ENCODE data around the gene IQGAP1. TPM values are rescaled to one million over a fixed set of nuclear protein-coding genes. Genes with fewer than 3 reads are reported as not detected.

IQGAP1 gene
- total RNA-seq, 2 experiments from 2014 or later: 136 to 143 TPM

GRCh38 chr15:90352107-90352893, 35.7 kb upstream of the IQGAP1 start, which contains the start of gene ZNF774:
ZNF774 (plus strand) TSS chr15:90352284; CDS start chr15:90354661, 2,377 bp downstream.
- peaks cover 2% of the 10 kb centered on the region for H3K4me1 Mint-ChIP-seq (ENCODE audit: low read depth)
- H3K27ac Mint-ChIP-seq: peak within 1 kb of the TSS; percentile 53
- intact Hi-C loops (cut with micrococcal nuclease): loop anchor here (1.0 kb wide), 1 partner anchor 36 kb away; the partner anchor contains the start of gene IQGAP1
- H3K9me3 Mint-ChIP-seq: no peaks in the 10 kb centered on the region
- H3K27me3 Mint-ChIP-seq (ENCODE audit: low read depth): no peaks in the 10 kb centered on the region
- CTCF ChIA-PET: interaction anchor here (0.7 to 1.3 kb wide), 2 partner anchors 9 to 49 kb away, joined by 3 to 10 read pairs; no protein-coding TSS in a partner anchor
- H3K4me3 Mint-ChIP-seq: peak within 1 kb of the TSS; percentile 88
- peak; percentile 94 for DNase-seq
- H3K36me3 Mint-ChIP-seq (ENCODE audit: low read depth): no peaks in the 10 kb centered on the region

DNA sequence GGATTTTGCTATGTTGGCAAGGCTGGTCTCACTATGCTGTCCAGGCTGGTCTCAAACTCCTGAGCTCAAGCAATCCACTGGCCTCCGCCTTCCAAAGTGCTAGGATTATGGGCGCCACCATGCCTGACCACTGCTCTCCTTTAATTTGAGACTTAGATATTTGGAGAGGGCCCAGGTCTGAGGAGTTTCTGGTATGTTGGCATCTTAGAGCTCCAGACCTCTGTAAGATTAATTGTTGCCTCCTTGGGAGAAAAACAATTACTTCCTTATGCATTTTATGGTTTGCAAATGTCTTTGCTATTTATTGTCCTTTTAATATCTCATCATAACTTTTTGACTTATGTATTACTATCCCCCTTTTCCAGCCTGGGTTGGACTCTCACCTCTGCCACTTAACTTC, 33.1 kb upstream of the IQGAP1 start:
- no peak for DNase-seq
- no peak overlapping the region for H3K4me3 Mint-ChIP-seq
- H3K9me3 Mint-ChIP-seq: no peaks in the 10 kb centered on the region
- H3K36me3 Mint-ChIP-seq (ENCODE audit: low read depth): no peaks in the 10 kb centered on the region
- peaks cover 2% of the 10 kb centered on the region for H3K4me1 Mint-ChIP-seq (ENCODE audit: low read depth)
- intact Hi-C loops (cut with micrococcal nuclease): no loop called here
- no peaks in the 10 kb centered on the region for H3K27me3 Mint-ChIP-seq (ENCODE audit: low read depth)
- no peak overlapping the region for H3K27ac Mint-ChIP-seq
- CTCF ChIA-PET: interaction anchor here (1.2 to 1.5 kb wide), 2 partner anchors 19 to 48 kb away, joined by 3 to 4 read pairs; no protein-coding TSS in a partner anchor

DNA sequence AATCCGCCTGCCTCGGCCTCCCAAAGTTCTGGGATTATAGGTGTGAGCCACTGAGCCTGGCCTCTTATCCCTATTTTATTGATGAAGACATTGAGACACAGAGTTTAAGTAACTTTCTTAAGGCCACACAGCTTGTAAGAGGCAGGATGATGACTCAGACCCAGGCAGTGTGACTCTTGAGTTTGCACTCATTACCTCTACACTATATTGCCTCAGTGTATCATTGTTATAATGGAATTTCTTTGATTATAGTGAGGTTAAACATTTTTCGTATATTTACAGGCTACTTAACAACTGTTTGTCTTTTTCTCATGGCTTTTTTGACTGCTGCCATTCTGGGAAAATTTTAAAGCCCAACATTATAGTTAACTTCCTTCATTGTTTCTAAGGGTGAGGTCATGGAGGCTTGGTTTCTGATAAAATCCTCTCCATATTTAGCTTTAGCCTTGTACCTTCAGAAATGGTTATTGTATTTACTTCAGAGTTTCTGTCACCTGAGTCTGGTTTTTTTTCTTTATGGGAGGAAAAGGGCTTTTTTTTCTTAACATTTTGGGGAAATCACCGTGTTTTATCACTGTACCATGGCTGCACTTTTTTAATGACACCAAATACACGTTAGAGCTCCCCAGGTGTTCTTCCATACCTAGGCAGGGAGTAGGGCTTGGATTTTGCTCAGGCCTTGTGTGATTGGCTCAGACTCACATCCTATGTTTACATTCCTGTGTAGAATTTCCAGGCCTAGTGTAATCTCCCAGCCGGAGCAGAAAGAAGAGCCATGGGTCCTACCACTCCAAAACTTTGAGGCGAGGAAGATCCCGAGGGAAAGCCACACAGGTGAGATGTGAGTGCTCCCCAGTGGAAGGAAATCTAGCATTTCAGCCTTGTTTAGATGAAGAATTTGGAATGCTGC, 29.7 kb upstream of the IQGAP1 start:
- intact Hi-C loops (cut with micrococcal nuclease): no loop called here
- CTCF ChIA-PET: interaction anchor here (0.7 to 1.1 kb wide), 3 partner anchors 13 to 240 kb away, joined by 3 to 6 read pairs (median 5); partner anchors contain the start of gene IQGAP1
- DNase-seq: peak; percentile 28
- H3K4me3 Mint-ChIP-seq: no peak overlapping the region
- H3K27ac Mint-ChIP-seq: no peak overlapping the region
- H3K27me3 Mint-ChIP-seq (ENCODE audit: low read depth): no peaks in the 10 kb centered on the region
- H3K9me3 Mint-ChIP-seq: no peaks in the 10 kb centered on the region
- H3K36me3 Mint-ChIP-seq (ENCODE audit: low read depth): no peaks in the 10 kb centered on the region
- peaks cover 13% of the 10 kb centered on the region for H3K4me1 Mint-ChIP-seq (ENCODE audit: low read depth)

DNA sequence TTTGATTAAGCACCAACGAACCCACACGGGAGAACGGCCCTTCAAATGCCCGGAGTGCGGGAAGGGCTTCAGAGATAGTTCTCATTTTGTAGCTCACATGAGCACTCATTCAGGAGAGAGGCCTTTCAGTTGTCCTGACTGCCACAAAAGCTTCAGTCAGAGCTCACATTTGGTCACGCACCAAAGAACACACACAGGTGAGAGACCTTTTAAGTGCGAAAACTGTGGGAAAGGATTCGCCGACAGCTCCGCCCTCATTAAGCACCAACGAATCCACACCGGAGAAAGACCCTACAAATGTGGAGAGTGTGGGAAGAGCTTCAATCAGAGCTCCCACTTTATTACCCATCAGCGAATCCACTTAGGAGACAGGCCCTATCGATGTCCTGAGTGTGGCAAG, 27.3 kb upstream of the IQGAP1 start:
- CTCF ChIA-PET: interaction anchor here (0.7 to 5.8 kb wide), 8 partner anchors 8 to 120 kb away, joined by 3 to 95 read pairs (median 5); partner anchors contain the start of gene ZNF774
- Mint-ChIP-seq H3K9me3 (no peaks in the 10 kb centered on the region), H3K27ac (no peak overlapping the region), H3K4me3 (no peak overlapping the region), H3K36me3 (ENCODE audit: low read depth) (no peaks in the 10 kb centered on the region), H3K27me3 (ENCODE audit: low read depth) (no peaks in the 10 kb centered on the region), H3K4me1 (ENCODE audit: low read depth) (peaks cover 21% of the 10 kb centered on the region)
- DNase-seq: no peak
- intact Hi-C loops (cut with micrococcal nuclease): loop anchor here (5.0 kb wide), 2 partner anchors 38 to 107 kb away; no protein-coding TSS in a partner anchor

DNA sequence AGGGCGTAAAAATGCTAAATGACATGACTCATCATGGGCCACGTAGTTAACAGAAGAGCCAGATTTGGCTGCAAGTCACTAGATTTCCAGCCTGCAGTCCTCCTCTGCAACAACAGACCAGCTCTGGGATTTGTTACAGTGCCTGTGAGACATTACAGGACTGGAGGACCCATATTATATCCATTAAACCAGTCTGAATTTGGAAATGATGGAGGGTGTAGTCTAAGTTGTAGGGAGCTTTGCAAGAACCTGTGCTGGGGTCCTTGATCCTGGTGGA, 25.2 kb upstream of the IQGAP1 start:
- H3K4me3 Mint-ChIP-seq: no peak overlapping the region
- CTCF ChIA-PET: interaction anchor here (0.6 to 5.8 kb wide), 13 partner anchors 10 to 149 kb away, joined by 3 to 95 read pairs (median 4); partner anchors contain the start of genes IQGAP1 and ZNF774
- intact Hi-C loops (cut with micrococcal nuclease): loop anchor here (1.0 to 5.0 kb wide), 5 partner anchors 41 to 242 kb away; no protein-coding TSS in a partner anchor

DNA sequence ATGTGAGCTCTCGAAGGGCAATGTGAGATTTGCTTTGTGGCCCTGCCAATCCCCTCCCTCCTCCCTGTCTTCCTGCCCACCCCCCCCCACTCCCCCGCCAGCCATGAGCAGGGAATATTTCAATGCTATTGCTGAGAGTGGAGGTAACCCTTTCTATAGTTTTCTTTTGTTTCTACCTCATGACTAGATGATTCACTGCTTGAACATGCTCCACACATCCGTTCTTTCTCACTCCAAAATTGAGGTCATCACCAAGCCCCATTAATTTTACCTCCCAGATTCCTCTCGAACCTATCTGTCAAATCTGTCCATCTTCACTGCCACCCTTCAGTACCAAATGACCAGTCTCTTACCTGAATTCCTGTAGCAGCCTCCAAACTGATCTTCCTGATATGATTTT, 23.8 kb upstream of the IQGAP1 start:
- CTCF ChIA-PET: interaction anchor here (0.7 to 5.8 kb wide), 4 partner anchors 35 to 117 kb away, joined by 3 to 95 read pairs (median 3); no protein-coding TSS in a partner anchor
- DNase-seq: no peak
- Mint-ChIP-seq H3K27me3 (ENCODE audit: low read depth) (no peaks in the 10 kb centered on the region), H3K27ac (no peak overlapping the region), H3K36me3 (ENCODE audit: low read depth) (no peaks in the 10 kb centered on the region), H3K9me3 (no peaks in the 10 kb centered on the region), H3K4me1 (ENCODE audit: low read depth) (peaks cover 22% of the 10 kb centered on the region), H3K4me3 (no peak overlapping the region)
- intact Hi-C loops (cut with micrococcal nuclease): loop anchor here (5.0 kb wide), 2 partner anchors 42 to 103 kb away; no protein-coding TSS in a partner anchor

More for the DNA sequence above, 25.2 kb upstream of the IQGAP1 start:
- Mint-ChIP-seq H3K27ac (no peak overlapping the region), H3K27me3 (ENCODE audit: low read depth) (no peaks in the 10 kb centered on the region), H3K9me3 (no peaks in the 10 kb centered on the region), H3K36me3 (ENCODE audit: low read depth) (no peaks in the 10 kb centered on the region), H3K4me1 (ENCODE audit: low read depth) (peaks cover 21% of the 10 kb centered on the region)
- DNase-seq: no peak

GRCh38 chr15:90365414-90366055, 22.5 kb upstream of the IQGAP1 start:
- intact Hi-C loops (cut with micrococcal nuclease): no loop called here
- H3K9me3 Mint-ChIP-seq: no peaks in the 10 kb centered on the region
- no peaks in the 10 kb centered on the region for H3K27me3 Mint-ChIP-seq (ENCODE audit: low read depth)
- CTCF ChIA-PET: interaction anchor here (0.6 to 5.8 kb wide), 3 partner anchors 41 to 222 kb away, joined by 3 to 95 read pairs (median 4); no protein-coding TSS in a partner anchor
- H3K4me3 Mint-ChIP-seq: no peak overlapping the region
- no peak for DNase-seq
- H3K4me1 Mint-ChIP-seq (ENCODE audit: low read depth): peaks cover 22% of the 10 kb centered on the region
- no peak overlapping the region for H3K27ac Mint-ChIP-seq
- no peaks in the 10 kb centered on the region for H3K36me3 Mint-ChIP-seq (ENCODE audit: low read depth)

DNA sequence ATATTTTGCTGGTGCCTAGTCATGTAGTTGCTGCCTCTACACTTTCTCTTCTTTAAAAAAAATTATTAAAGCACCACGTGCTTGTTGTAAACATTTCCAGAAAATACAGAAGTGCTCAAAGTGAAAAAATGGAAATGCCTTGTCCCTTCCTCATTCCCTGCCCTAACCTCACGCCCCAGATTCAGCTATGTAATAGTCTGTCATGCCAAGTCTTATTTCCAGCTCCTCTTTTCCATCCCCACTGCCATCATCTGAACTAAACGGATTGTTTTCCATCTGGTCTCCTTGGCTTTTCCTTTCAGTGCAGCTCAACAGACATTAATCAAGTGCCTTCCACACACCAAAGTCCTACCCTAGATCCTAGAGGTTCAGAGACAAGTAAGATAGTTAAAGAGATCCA, 20.5 kb upstream of the IQGAP1 start:
- Mint-ChIP-seq H3K4me3 (no peak overlapping the region), H3K27me3 (ENCODE audit: low read depth) (no peaks in the 10 kb centered on the region), H3K9me3 (no peaks in the 10 kb centered on the region), H3K27ac (no peak overlapping the region), H3K4me1 (ENCODE audit: low read depth) (peaks cover 15% of the 10 kb centered on the region), H3K36me3 (ENCODE audit: low read depth) (no peaks in the 10 kb centered on the region)
- CTCF ChIA-PET: interaction anchor here (0.6 to 1.7 kb wide), 3 partner anchors 10 to 115 kb away, joined by 3 to 8 read pairs (median 4); no protein-coding TSS in a partner anchor
- DNase-seq: no peak
- intact Hi-C loops (cut with micrococcal nuclease): no loop called here

DNA sequence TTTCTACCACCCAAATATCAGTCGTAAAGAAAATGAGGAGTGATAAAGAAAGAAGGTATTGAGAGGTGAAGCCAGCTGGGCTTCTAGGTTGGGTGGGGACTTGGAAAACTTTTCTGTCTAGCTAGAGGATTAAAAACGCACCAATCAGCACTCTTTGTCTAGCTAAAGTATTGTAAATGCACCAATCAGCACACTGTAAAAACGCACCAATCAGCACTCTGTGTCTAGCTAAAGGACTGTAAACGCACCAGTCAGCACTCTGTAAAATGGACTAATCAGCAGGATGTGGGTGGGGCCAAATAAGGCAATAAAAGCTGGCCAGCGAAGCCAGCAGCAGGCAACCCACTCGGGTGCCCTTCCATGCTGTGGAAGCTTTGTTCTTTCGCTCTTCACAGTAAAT, 13.0 kb upstream of the IQGAP1 start:
- H3K4me3 Mint-ChIP-seq: no peak overlapping the region
- CTCF ChIA-PET: interaction anchor here (0.6 to 3.1 kb wide), 6 partner anchors 15 to 394 kb away, joined by 3 to 7 read pairs (median 3); no protein-coding TSS in a partner anchor
- peaks cover 33% of the 10 kb centered on the region for H3K4me1 Mint-ChIP-seq (ENCODE audit: low read depth)
- no peaks in the 10 kb centered on the region for H3K27me3 Mint-ChIP-seq (ENCODE audit: low read depth)
- intact Hi-C loops (cut with micrococcal nuclease): no loop called here
- H3K36me3 Mint-ChIP-seq (ENCODE audit: low read depth): peaks cover 10% of the 10 kb centered on the region
- peaks cover 14% of the 10 kb centered on the region for H3K9me3 Mint-ChIP-seq
- H3K27ac Mint-ChIP-seq: no peak overlapping the region
- no peak for DNase-seq

GRCh38 chr15:90376789-90377188, 11.3 kb upstream of the IQGAP1 start:
- Mint-ChIP-seq H3K36me3 (ENCODE audit: low read depth) (peaks cover 10% of the 10 kb centered on the region), H3K27me3 (ENCODE audit: low read depth) (no peaks in the 10 kb centered on the region), H3K4me3 (peak overlapping the region; percentile 41), H3K27ac (peak overlapping the region; percentile 92), H3K9me3 (peaks cover 18% of the 10 kb centered on the region), H3K4me1 (ENCODE audit: low read depth) (peaks cover 36% of the 10 kb centered on the region)
- CTCF ChIA-PET: interaction anchor here (0.8 to 1.1 kb wide), 2 partner anchors 22 to 57 kb away, joined by 3 to 4 read pairs; no protein-coding TSS in a partner anchor
- peak; percentile 63 for DNase-seq
- intact Hi-C loops (cut with micrococcal nuclease): loop anchor here (1.0 kb wide), 2 partner anchors 12 to 43 kb away; partner anchors contain the start of gene IQGAP1

DNA sequence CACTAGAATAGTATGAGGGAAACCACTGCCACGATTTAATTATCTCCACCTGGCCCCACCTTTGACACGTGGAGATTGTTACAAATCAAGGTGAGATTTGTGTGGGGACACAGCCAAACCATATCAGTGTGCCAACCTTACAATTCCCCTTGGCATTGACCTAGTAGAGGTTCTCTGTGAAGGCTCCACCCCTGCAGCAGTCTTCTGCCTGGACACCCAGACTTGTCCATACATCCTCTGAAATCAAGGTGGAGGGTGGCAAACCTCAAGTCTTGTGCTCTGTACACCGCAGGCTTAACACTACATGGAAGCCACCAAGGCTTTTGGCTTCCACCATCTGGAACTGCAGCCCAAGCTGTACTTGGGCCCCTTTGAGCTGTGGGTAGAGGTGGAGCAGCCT, 8.8 kb upstream of the IQGAP1 start:
- Mint-ChIP-seq H3K36me3 (ENCODE audit: low read depth) (peaks cover 10% of the 10 kb centered on the region), H3K27ac (no peak overlapping the region), H3K4me1 (ENCODE audit: low read depth) (peaks cover 36% of the 10 kb centered on the region), H3K4me3 (no peak overlapping the region), H3K27me3 (ENCODE audit: low read depth) (no peaks in the 10 kb centered on the region), H3K9me3 (peaks cover 18% of the 10 kb centered on the region)
- DNase-seq: no peak
- intact Hi-C loops (cut with micrococcal nuclease): no loop called here
- CTCF ChIA-PET: interaction anchor here (0.7 to 2.4 kb wide), 2 partner anchors 59 to 167 kb away, joined by 3 to 5 read pairs; no protein-coding TSS in a partner anchor

Measured in activated naive CD4-positive, alpha-beta T cell treated with anti-CD3 and anti-CD28 coated beads for 36 hours (primary cell).